A673 (cell line): Measurements from ENCODE around the gene PFKFB4.

Experiments used
- EZH2 ChIP-seq: fragments of 200-600 bp; sonication (generic); IDR thresholded peaks from 2 replicates; pipeline ENCODE4 v1.6.1; 2017; ENCODE audit warnings: borderline replicate concordance, low read depth, mild to moderate bottlenecking, mixed read lengths, antibody characterized with exemption, low read length; ENCODE audit not compliant: poor library complexity, severe bottlenecking
- TF ChIP-seq, protein P1 (sequence below): fragments of 300-800, 200-600 bp; sonication (generic); conservative IDR thresholded peaks from 2 replicates; pipeline ENCODE4 v1.5.1; 2017; ENCODE audit warnings: low read depth, mild to moderate bottlenecking, antibody characterized with exemption, low read length, moderate library complexity, mixed read lengths

DNA sequence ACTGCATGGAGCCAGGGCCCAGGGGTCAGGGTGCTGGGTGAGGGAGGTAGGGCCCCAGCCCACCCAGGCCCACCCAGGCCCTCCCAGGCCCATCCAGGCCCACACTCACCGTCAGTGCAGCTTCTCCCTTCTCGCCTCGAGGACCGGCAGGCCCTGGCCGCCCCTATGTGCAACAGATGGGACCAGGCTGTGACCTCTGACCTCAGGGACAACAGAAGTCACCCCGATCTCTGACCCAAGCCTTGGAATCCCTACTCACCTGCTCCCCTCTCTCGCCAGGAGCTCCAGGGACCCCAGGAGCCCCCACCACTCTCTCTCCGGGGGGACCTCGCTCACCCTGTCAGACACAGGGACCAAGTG, 9.8 kb upstream of the PFKFB4 start:
- TF ChIP-seq, protein P1, sequence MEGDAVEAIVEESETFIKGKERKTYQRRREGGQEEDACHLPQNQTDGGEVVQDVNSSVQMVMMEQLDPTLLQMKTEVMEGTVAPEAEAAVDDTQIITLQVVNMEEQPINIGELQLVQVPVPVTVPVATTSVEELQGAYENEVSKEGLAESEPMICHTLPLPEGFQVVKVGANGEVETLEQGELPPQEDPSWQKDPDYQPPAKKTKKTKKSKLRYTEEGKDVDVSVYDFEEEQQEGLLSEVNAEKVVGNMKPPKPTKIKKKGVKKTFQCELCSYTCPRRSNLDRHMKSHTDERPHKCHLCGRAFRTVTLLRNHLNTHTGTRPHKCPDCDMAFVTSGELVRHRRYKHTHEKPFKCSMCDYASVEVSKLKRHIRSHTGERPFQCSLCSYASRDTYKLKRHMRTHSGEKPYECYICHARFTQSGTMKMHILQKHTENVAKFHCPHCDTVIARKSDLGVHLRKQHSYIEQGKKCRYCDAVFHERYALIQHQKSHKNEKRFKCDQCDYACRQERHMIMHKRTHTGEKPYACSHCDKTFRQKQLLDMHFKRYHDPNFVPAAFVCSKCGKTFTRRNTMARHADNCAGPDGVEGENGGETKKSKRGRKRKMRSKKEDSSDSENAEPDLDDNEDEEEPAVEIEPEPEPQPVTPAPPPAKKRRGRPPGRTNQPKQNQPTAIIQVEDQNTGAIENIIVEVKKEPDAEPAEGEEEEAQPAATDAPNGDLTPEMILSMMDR, result no peak
- TF ChIP-seq EZH2, result no peak
